DND-41 (cell line): ENCODE data around the gene IVD.

Experiments used
- EZH2 ChIP-seq: IDR thresholded peaks from 3 replicates; pipeline ENCODE4 v1.6.1; 2012; ENCODE audit warnings: borderline replicate concordance, low read depth, mild to moderate bottlenecking, moderate library complexity, low read length, inconsistent platforms; ENCODE audit not compliant: severe bottlenecking
- TF ChIP-seq, protein P1 (sequence below): IDR thresholded peaks from 2 replicates; pipeline ENCODE4 v1.5.1; 2012; ENCODE audit warnings: borderline replicate concordance, low read length, moderate library complexity, mild to moderate bottlenecking; ENCODE audit not compliant: poor library complexity, severe bottlenecking; ENCODE audit errors: extremely low read depth

DNA sequence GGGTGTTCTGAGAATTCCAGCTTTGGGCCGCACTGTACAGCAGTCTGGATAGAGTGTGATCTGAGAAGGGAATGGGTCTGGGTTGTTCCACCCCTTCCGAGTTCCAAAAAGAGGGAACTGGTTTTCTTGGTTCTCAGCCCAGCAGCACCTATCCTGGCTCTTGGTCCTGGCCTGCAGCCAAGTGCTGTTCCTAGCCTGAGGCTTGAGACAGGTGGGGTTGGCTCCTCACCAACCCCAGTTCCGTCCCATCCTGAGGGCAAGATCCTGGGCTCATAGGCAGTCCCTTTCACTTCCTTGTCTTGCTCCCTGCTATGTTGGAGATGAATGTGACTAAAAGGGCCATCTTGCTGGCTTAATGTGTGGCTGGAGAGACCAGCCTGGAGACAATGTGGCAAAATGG lies 15.2 kb downstream of the IVD start:
- TF ChIP-seq, protein P1, sequence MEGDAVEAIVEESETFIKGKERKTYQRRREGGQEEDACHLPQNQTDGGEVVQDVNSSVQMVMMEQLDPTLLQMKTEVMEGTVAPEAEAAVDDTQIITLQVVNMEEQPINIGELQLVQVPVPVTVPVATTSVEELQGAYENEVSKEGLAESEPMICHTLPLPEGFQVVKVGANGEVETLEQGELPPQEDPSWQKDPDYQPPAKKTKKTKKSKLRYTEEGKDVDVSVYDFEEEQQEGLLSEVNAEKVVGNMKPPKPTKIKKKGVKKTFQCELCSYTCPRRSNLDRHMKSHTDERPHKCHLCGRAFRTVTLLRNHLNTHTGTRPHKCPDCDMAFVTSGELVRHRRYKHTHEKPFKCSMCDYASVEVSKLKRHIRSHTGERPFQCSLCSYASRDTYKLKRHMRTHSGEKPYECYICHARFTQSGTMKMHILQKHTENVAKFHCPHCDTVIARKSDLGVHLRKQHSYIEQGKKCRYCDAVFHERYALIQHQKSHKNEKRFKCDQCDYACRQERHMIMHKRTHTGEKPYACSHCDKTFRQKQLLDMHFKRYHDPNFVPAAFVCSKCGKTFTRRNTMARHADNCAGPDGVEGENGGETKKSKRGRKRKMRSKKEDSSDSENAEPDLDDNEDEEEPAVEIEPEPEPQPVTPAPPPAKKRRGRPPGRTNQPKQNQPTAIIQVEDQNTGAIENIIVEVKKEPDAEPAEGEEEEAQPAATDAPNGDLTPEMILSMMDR: no peak
- TF ChIP-seq EZH2: no peak
